Stimulated activated CD8-positive, alpha-beta memory T cell treated with anti-CD3 and anti-CD28 coated beads, Interleukin-12 subunit alpha, Interleukin-12 subunit beta, amount 100 ng/mL, for 1 hour (primary cell): ENCODE measurements around the gene PRTG.

ENCODE experiments used
- DNase-seq: peaks from one replicate; pipeline ENCODE4 v3.0.0-alpha.2; 2020; ENCODE audit warnings: low read depth

PRTG gene

GRCh38 chr15:55562601-55563000 is 180.4 kb downstream of the PRTG start:
- no peak for DNase-seq
